ENCODE results near the gene STK32B.

GRCh38 chr4:5203309-5203992 is 152.2 kb downstream of the STK32B start:
- TF ChIP-seq CTCF (conservative IDR thresholded peaks at IDR 0.05; ENCODE audit: low read length) (no peak), EZH2phosphoT487 (IDR thresholded peaks at IDR 0.05; ENCODE audit: borderline replicate concordance, low read depth, low read length) (no peak)
